GM23248 (cell line): ENCODE measurements around the gene PIBF1.
"Not testable (repeated sequence)": the region's sequence is repeated elsewhere in the genome, so short reads cannot be mapped to it uniquely, and the experiment has no call there.

ENCODE experiments used
- EZH2 ChIP-seq: fragments of 200-600 bp; sonication (generic); IDR thresholded peaks from 2 replicates; pipeline ENCODE4 v1.6.1; 2018; ENCODE audit warnings: antibody characterized with exemption, mild to moderate bottlenecking; ENCODE audit not compliant: insufficient read depth, poor library complexity, severe bottlenecking
- EZH2phosphoT487 ChIP-seq: fragments of 200-600 bp; sonication (generic); IDR thresholded peaks from 2 replicates; pipeline ENCODE4 v1.6.1; 2018; ENCODE audit warnings: antibody characterized with exemption, moderate library complexity, mild to moderate bottlenecking, low read depth; ENCODE audit not compliant: insufficient read depth

DNA sequence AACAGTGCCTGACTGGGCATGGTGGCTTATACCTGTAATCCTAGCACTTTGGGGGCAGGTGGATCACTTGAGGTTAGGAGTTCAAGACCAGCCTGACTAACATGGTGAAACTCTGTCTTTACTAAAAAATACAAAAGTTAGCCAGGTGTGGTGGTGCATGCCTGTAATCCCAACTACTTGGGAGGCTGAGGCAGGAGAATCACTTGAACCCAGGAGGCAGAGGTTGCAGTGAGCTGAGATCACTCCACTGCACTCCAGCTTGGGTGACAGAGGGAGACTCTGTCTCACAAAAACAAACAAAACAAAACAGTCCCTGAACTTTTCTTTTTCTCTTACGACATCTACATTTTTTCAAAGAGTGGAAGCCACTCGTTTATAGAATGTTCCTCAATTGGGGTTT is 266.7 kb downstream of the PIBF1 start:
- TF ChIP-seq EZH2phosphoT487, EZH2: not testable (repeated sequence)
